Lower leg skin (tissue), 4 donors: ENCODE data around the gene POU2AF2. TPM values are rescaled to one million over a fixed set of nuclear protein-coding genes. Genes with fewer than 3 reads are reported as not detected.
"Not testable (repeated sequence)": the region's sequence is repeated elsewhere in the genome, so short reads cannot be mapped to it uniquely, and the experiment has no call there.

Experiments
- DNase-seq, 2 donors: peaks; one replicate each; pipeline ENCODE4 v3.0.0-alpha.2; 2019; ENCODE audit warnings: low spot score in 2 of 2
- H3K4me3 ChIP-seq: fragments of 200-600 bp; sonication (generic); 2 replicates; pipeline ENCODE4 v1.5.1; 2017; ENCODE audit warnings: mild to moderate bottlenecking, low read depth; ENCODE audit not compliant: poor library complexity, severe bottlenecking
- CTCF ChIP-seq, 3 donors: fragments of 450-650 bp; IDR thresholded peaks; one replicate each; pipeline ENCODE4 v1.5.1; 2016; ENCODE audit warnings: antibody characterized with exemption in 3 of 3, mild to moderate bottlenecking in 3 of 3, moderate library complexity in 2 of 3
- POLR2A ChIP-seq, 2 donors: fragments of 450-650 bp; IDR thresholded peaks; one replicate each; pipeline ENCODE4 v1.6.1; 2016 to 2017; ENCODE audit warnings: antibody characterized with exemption in 2 of 2, mild to moderate bottlenecking in 1 of 2, moderate library complexity in 1 of 2
- WGBS, 2 donors: methylation state at CpG; one replicate each; pipeline ENCODE4 v1.1.5; 2018; 5-methylcytosine and 5-hydroxymethylcytosine counted together
- intact Hi-C: fragments of 100-400 bp; cut with DNase I; formaldehyde crosslinking; loops from one replicate; pipeline ENCODE4 v1.15.0; 2023; ENCODE audit warnings: low total_unique reads
- total RNA-seq, 4 donors: library from RNA; depleted of rRNA; stranded (reverse); fragments of >200 nt; gene quantifications; one replicate each; pipeline ENCODE4 v1.1.0, GENCODE V29; 2016

The POU2AF2 gene
- total RNA-seq, 4 donors from 2014 or later = not detected

- intact Hi-C loops = no loop called here
- no peak overlapping the region for H3K4me3 ChIP-seq
- no peak for TF ChIP-seq POLR2A (IDR thresholded peaks at IDR 0.05)
- 65 to 81% methylated on average over 1 of the region's 1 CpG for WGBS, 2 donors
- no peak for DNase-seq
Measured at GRCh38 chr11:111312076-111312475, 66.6 kb downstream of the POU2AF2 start.

DNA sequence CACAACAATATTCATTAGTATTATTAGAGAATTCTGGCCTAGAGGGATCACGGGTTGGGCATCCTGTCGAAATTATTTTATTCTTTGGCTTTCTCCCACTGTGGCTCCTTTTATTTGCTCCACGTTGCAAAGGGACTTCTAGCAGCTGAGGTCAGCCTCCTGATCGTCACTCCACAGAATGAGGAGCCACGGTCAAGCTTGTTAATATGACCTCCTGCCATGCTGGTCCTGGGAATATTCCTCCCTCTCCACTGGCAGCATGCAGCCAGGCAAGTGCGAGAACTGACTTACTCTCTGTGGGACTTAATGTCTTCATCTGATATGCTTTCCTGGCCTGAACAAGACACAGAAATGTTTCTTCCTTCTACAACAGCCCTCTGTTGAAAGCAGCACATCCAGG lies 73.8 kb downstream of the POU2AF2 start:
- no peak for DNase-seq
- intact Hi-C loops = no loop called here
- TF ChIP-seq CTCF (IDR thresholded peaks at IDR 0.05) (no peak), POLR2A (IDR thresholded peaks at IDR 0.05) (no peak)
- WGBS, 2 donors = 81 to 87% methylated on average over 6 of the region's 6 CpGs
- no peak overlapping the region for H3K4me3 ChIP-seq

DNA sequence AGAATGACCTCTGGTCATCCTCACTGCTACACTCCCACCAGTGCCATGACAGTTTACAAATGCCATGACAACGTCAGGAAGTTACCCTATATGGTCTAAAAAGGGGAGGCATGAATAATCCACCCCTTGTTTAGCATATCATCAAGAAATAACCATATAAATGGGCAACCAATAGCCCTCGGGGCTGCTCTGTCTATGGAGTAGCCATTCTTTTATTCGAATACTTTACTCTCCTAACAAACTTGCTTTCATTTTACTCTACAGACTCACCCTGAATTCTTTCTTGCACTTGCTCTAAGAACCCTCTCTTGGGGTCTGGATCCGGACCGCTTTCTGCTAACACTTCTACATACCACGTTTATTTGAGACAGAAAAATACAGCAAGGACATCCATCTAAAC lies 74.7 kb downstream of the POU2AF2 start:
- DNase-seq, intact Hi-C loops, H3K4me3 ChIP-seq: not testable (repeated sequence)
- 85 to 87% methylated on average over 6 of the region's 6 CpGs for WGBS, 2 donors

- TF ChIP-seq POLR2A (IDR thresholded peaks at IDR 0.05) (no peak), CTCF (IDR thresholded peaks at IDR 0.05) (no peak)
- no peak overlapping the region for H3K4me3 ChIP-seq
- no peak for DNase-seq
- intact Hi-C loops = no loop called here
- 79 to 86% methylated on average over 5 of the region's 5 CpGs for WGBS, 2 donors
Measured at GRCh38 chr11:111320728-111321568, 75.4 kb downstream of the POU2AF2 start.

DNA sequence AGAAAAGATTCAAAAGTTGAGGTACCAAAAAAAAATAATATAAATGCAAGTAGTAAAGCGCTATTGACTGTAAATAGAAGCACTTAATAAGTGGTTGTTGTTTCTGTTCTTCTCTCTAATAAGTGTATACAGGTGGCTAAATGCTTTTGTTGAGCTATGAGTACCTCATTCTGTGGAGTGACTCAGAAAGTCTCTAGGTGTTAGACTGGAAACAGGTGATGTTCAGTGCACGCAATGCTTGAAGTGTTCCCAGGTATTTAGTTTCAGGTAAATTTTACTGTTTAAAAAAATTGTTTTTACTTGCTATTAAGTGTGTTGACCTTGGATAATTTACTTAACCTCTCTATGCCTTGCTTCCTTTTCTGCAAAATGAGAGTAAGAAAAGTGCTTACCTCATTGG lies 77.0 kb downstream of the POU2AF2 start:
- 95 to 96% methylated on average over 2 of the region's 2 CpGs for WGBS, 2 donors
- no peak overlapping the region for H3K4me3 ChIP-seq
- no peak for DNase-seq
- no peak for TF ChIP-seq CTCF (IDR thresholded peaks at IDR 0.05)
- TF ChIP-seq POLR2A (IDR thresholded peaks at IDR 0.05) = no peak
- intact Hi-C loops = no loop called here

DNA sequence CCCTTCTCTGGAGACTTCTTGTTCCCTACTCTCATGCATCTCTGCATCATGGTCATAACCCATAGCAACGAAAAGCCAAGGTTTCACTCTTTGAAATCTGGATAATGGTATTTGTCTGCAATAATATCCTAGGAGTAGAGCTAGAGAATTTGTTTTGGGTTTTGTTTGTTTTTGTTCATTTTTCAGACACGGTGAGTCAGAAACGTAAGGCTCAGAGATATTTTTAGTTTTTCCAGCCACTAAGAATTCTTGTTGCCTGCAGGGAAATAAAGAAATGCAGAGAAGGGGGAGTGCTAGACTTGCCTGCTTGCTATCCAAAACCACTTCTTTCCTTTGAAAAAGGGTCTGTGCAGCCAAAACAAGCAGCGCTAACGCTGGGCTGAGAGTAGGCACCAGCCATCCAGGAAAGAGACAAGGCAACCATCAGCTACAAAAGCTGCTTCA lies 78.8 kb downstream of the POU2AF2 start:
- H3K4me3 ChIP-seq = no peak overlapping the region
- DNase-seq = no peak
- intact Hi-C loops = no loop called here
- 32 to 39% methylated on average over 5 of the region's 5 CpGs for WGBS, 2 donors
- TF ChIP-seq CTCF (IDR thresholded peaks at IDR 0.05) (no peak), POLR2A (IDR thresholded peaks at IDR 0.05) (no peak)

DNA sequence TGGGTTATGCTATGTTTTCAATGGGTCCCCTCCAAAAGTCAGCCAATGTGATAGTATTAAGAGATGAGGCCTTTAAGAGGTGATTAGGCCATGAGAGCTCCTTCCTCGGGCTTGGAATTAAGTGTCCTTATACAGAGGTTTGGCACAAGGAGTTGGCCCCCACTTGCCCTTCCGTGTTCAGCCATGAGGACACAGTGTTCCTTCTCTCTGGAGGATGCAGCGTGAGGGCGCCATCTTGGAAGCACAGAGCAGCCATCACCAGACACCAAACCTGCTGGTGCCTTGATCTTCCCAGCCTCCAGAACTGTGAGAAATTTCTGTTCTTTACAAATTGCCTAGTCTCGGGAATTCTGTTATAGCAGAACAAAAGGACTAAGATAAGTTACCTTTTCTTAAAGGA lies 79.7 kb downstream of the POU2AF2 start:
- intact Hi-C loops = no loop called here
- TF ChIP-seq CTCF (IDR thresholded peaks at IDR 0.05) (no peak), POLR2A (IDR thresholded peaks at IDR 0.05) (no peak)
- no peak overlapping the region for H3K4me3 ChIP-seq
- 86 to 90% methylated on average over 5 of the region's 5 CpGs for WGBS, 2 donors
- no peak for DNase-seq
